IPS DF 4.7 (cell line): ENCODE measurements around the gene WFDC5.

Experiments
- DNase-seq: peaks from one replicate; pipeline ENCODE4 v3.0.0-alpha.2; 2013; ENCODE audit warnings: low spot score; ENCODE audit errors: extremely low read depth

The WFDC5 gene

GRCh38 chr20:45115829-45116228 lies 855 bp upstream of the WFDC5 start:
- no peak for DNase-seq

- no peak for DNase-seq
Observed at GRCh38 chr20:45115386-45115774, 406 bp upstream of the WFDC5 start.

- no peak for DNase-seq
Observed at GRCh38 chr20:45113865-45114264, 1.1 kb downstream of the WFDC5 start.

GRCh38 chr20:45112754-45113153 lies 2.2 kb downstream of the WFDC5 start:
- DNase-seq: no peak

- DNase-seq: no peak
Observed at GRCh38 chr20:45111799-45112471, 3.0 kb downstream of the WFDC5 start.

- no peak for DNase-seq
Observed at GRCh38 chr20:45111285-45111684, 3.7 kb downstream of the WFDC5 start.

GRCh38 chr20:45110301-45110700 lies 4.7 kb downstream of the WFDC5 start:
- no peak for DNase-seq

GRCh38 chr20:45109634-45110033 lies 5.3 kb downstream of the WFDC5 start:
- no peak for DNase-seq

- no peak for DNase-seq
Observed at GRCh38 chr20:45105317-45105716, 9.7 kb downstream of the WFDC5 start.

- DNase-seq: no peak
Observed at GRCh38 chr20:45104786-45105185, 10.2 kb downstream of the WFDC5 start.

- DNase-seq: no peak
Observed at GRCh38 chr20:45103072-45103471, 11.9 kb downstream of the WFDC5 start.

- no peak for DNase-seq
Observed at GRCh38 chr20:45101333-45101850, 13.6 kb downstream of the WFDC5 start.

GRCh38 chr20:45100563-45101245 lies 14.3 kb downstream of the WFDC5 start, which contains the start of gene KCNS1:
TSS of gene KCNS1 (minus strand) at chr20:45101127. CDS start at chr20:45099236, 1,891 bp downstream.
- no peak for DNase-seq

GRCh38 chr20:45098103-45098773 lies 16.7 kb downstream of the WFDC5 start:
- DNase-seq: no peak

GRCh38 chr20:45097485-45098102 lies 17.4 kb downstream of the WFDC5 start:
- DNase-seq: no peak

- DNase-seq: no peak
Observed at GRCh38 chr20:45096781-45097180, 18.2 kb downstream of the WFDC5 start.

- peak; percentile 62 for DNase-seq
Observed at GRCh38 chr20:45095805-45096238, 19.2 kb downstream of the WFDC5 start.

- no peak for DNase-seq
Observed at GRCh38 chr20:45094864-45095574, 20.0 kb downstream of the WFDC5 start.

- DNase-seq: no peak
Observed at GRCh38 chr20:45094201-45094600, 20.8 kb downstream of the WFDC5 start.

GRCh38 chr20:45092898-45093297 lies 22.1 kb downstream of the WFDC5 start:
- DNase-seq: no peak

- no peak for DNase-seq
Observed at GRCh38 chr20:45091366-45091765, 23.6 kb downstream of the WFDC5 start.
